ENCODE data around the gene HNF4A.

GRCh38 chr20:44336725-44337380, 18.6 kb upstream of the HNF4A start, which contains the start of gene R3HDML:
- TF ChIP-seq CTCF (IDR thresholded peaks at IDR 0.05) = no peak
- no peak for TF ChIP-seq POLR2A (IDR thresholded peaks at IDR 0.05)
- TF ChIP-seq POLR2AphosphoS5 (IDR thresholded peaks at IDR 0.05) = no peak
- TF ChIP-seq EP300 (IDR thresholded peaks at IDR 0.05) = no peak
